SK-N-SH treated with all-trans-retinoic acid at 6 μM for 48 hours (cell line): ENCODE measurements around the gene CNTNAP2.

Experiments used
- ATAC-seq: fragments of 200-7000 bp; cut with Tn5 transposase; 3 replicates; pipeline ENCODE4 v1.9.1; 2020; ENCODE audit warnings: mild to moderate bottlenecking, moderate library complexity
- ARNTL ChIP-seq: fragments of 450-650 bp; formaldehyde crosslinking; IDR thresholded peaks from 2 replicates; pipeline ENCODE4 v1.5.0; 2020; ENCODE audit warnings: low read depth, mild to moderate bottlenecking, moderate library complexity, borderline replicate concordance
- BACH2 ChIP-seq: fragments of 250-450 bp; sonication (Bioruptor Pico); IDR thresholded peaks from 2 replicates; pipeline ENCODE4 v1.9.0; 2021; ENCODE audit warnings: mild to moderate bottlenecking, borderline replicate concordance
- CSDC2 ChIP-seq: fragments of 250-450 bp; sonication (Bioruptor Pico); IDR thresholded peaks from 2 replicates; pipeline ENCODE4 v1.5.0; 2020; ENCODE audit warnings: mild to moderate bottlenecking, moderate library complexity
- ESRRG ChIP-seq: fragments of 250-450 bp; sonication (Bioruptor Pico); IDR thresholded peaks from 2 replicates; pipeline ENCODE4 v1.6.1; 2021; ENCODE audit warnings: mild to moderate bottlenecking
- GLIS3 ChIP-seq: fragments of 250-450 bp; sonication (Bioruptor Pico); IDR thresholded peaks from 2 replicates; pipeline ENCODE4 v1.5.0; 2020; ENCODE audit warnings: mild to moderate bottlenecking, moderate library complexity
- ISL1 ChIP-seq: fragments of 250-450 bp; sonication (Bioruptor Pico); IDR thresholded peaks from 2 replicates; pipeline ENCODE4 v2.1.2; 2022; ENCODE audit warnings: mild to moderate bottlenecking, moderate library complexity
- OSR1 ChIP-seq: fragments of 250-450 bp; sonication (Bioruptor Pico); IDR thresholded peaks from 2 replicates; pipeline ENCODE4 v1.8.0; 2022; ENCODE audit warnings: moderate library complexity, mild to moderate bottlenecking, inconsistent platforms
- PPARA ChIP-seq: fragments of 250-450 bp; sonication (Bioruptor Pico); IDR thresholded peaks from 2 replicates; pipeline ENCODE4 v1.5.0; 2020; ENCODE audit warnings: mild to moderate bottlenecking, borderline replicate concordance
- RARB ChIP-seq: fragments of 250-450 bp; sonication (Bioruptor Pico); IDR thresholded peaks from 2 replicates; pipeline ENCODE4 v1.8.0; 2021; ENCODE audit warnings: mild to moderate bottlenecking, moderate library complexity
- SNAI2 ChIP-seq: fragments of 250-450 bp; sonication (Bioruptor Pico); IDR thresholded peaks from 2 replicates; pipeline ENCODE4 v1.5.0; 2020; ENCODE audit warnings: mild to moderate bottlenecking, moderate library complexity
- TCF4 ChIP-seq: fragments of 250-450 bp; sonication (Bioruptor Pico); IDR thresholded peaks from 2 replicates; pipeline ENCODE4 v1.8.0; 2021; ENCODE audit warnings: mild to moderate bottlenecking, moderate library complexity, borderline replicate concordance
- TOX ChIP-seq: fragments of 250-450 bp; sonication (Bioruptor Pico); IDR thresholded peaks from 2 replicates; pipeline ENCODE4 v1.8.0; 2021; ENCODE audit warnings: mild to moderate bottlenecking, moderate library complexity, borderline replicate concordance
- ZC3H10 ChIP-seq: fragments of 250-450 bp; sonication (Bioruptor Pico); IDR thresholded peaks from 2 replicates; pipeline ENCODE4 v1.5.1; 2021; ENCODE audit warnings: mild to moderate bottlenecking, moderate library complexity
- ZFP30 ChIP-seq: fragments of 450-650 bp; formaldehyde crosslinking; IDR thresholded peaks from 2 replicates; pipeline ENCODE4 v1.5.0; 2022; ENCODE audit warnings: mild to moderate bottlenecking, moderate library complexity
- ZNF565 ChIP-seq: fragments of 450-650 bp; formaldehyde crosslinking; conservative IDR thresholded peaks from 2 replicates; pipeline ENCODE4 v1.5.0; 2020; ENCODE audit warnings: low read depth, mild to moderate bottlenecking, moderate library complexity
- ZNF70 ChIP-seq: fragments of 450-650 bp; formaldehyde crosslinking; IDR thresholded peaks from 2 replicates; pipeline ENCODE4 v1.5.0; 2020; ENCODE audit warnings: mild to moderate bottlenecking, moderate library complexity
- ZNF8 ChIP-seq: fragments of 450-650 bp; formaldehyde crosslinking; IDR thresholded peaks from 2 replicates; pipeline ENCODE4 v1.5.0; 2020; ENCODE audit warnings: mild to moderate bottlenecking, moderate library complexity
- TF ChIP-seq, protein P1 (sequence below): fragments of 250-450 bp; sonication (Bioruptor Pico); IDR thresholded peaks from 2 replicates; pipeline ENCODE4 v1.5.1; 2021; ENCODE audit warnings: mild to moderate bottlenecking, moderate library complexity
- TF ChIP-seq, protein P2 (sequence below): fragments of 250-450 bp; sonication (Bioruptor Pico); IDR thresholded peaks from 2 replicates; pipeline ENCODE4 v1.8.0; 2020; ENCODE audit warnings: mild to moderate bottlenecking, moderate library complexity, borderline replicate concordance
- TF ChIP-seq, protein P3 (sequence below): fragments of 250-450 bp; sonication (Bioruptor Pico); IDR thresholded peaks from 2 replicates; pipeline ENCODE4 v1.5.1; 2020; ENCODE audit warnings: low read depth, mild to moderate bottlenecking, moderate library complexity
- TF ChIP-seq, protein P4 (sequence below): fragments of 250-450 bp; sonication (Bioruptor Pico); IDR thresholded peaks from 2 replicates; pipeline ENCODE4 v1.8.0; 2021; ENCODE audit warnings: low read depth, mild to moderate bottlenecking, moderate library complexity, borderline replicate concordance
- TF ChIP-seq, protein P5 (sequence below): fragments of 250-450 bp; sonication (Bioruptor Pico); IDR thresholded peaks from 2 replicates; pipeline ENCODE4 v1.5.0; 2020; ENCODE audit warnings: mild to moderate bottlenecking, moderate library complexity

The CNTNAP2 gene

DNA sequence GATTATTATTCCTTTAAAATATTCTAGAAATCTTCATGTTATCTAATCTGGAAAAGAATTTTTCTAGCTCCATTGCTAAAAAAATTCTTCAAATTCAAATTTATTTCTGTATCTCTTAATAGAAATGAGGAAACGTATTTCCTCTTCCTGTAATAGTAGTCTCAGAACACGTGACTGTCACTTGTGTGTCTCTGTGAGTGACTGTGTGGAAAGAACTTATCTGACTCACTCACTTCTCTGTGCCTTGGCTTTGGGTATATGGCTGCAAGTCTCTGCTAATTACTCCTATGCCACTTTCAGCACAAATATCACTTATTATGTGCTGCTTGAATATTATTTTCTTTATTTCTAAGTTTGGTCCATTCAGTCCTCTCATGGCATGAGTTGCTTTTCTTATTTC, 132.7 kb downstream of the CNTNAP2 start:
- TF ChIP-seq CSDC2 (CRISPR knock-in tag) (no peak), ZFP30 (CRISPR knock-in tag) (no peak), RARB (no peak), ZNF8 (CRISPR knock-in tag) (no peak)
- TF ChIP-seq, protein P1, sequence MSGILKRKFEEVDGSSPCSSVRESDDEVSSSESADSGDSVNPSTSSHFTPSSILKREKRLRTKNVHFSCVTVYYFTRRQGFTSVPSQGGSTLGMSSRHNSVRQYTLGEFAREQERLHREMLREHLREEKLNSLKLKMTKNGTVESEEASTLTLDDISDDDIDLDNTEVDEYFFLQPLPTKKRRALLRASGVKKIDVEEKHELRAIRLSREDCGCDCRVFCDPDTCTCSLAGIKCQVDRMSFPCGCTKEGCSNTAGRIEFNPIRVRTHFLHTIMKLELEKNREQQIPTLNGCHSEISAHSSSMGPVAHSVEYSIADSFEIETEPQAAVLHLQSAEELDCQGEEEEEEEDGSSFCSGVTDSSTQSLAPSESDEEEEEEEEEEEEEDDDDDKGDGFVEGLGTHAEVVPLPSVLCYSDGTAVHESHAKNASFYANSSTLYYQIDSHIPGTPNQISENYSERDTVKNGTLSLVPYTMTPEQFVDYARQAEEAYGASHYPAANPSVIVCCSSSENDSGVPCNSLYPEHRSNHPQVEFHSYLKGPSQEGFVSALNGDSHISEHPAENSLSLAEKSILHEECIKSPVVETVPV: no peak
- TF ChIP-seq, protein P2, sequence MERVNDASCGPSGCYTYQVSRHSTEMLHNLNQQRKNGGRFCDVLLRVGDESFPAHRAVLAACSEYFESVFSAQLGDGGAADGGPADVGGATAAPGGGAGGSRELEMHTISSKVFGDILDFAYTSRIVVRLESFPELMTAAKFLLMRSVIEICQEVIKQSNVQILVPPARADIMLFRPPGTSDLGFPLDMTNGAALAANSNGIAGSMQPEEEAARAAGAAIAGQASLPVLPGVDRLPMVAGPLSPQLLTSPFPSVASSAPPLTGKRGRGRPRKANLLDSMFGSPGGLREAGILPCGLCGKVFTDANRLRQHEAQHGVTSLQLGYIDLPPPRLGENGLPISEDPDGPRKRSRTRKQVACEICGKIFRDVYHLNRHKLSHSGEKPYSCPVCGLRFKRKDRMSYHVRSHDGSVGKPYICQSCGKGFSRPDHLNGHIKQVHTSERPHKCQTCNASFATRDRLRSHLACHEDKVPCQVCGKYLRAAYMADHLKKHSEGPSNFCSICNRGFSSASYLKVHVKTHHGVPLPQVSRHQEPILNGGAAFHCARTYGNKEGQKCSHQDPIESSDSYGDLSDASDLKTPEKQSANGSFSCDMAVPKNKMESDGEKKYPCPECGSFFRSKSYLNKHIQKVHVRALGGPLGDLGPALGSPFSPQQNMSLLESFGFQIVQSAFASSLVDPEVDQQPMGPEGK (CRISPR knock-in tag): no peak
- no peak for ATAC-seq

DNA sequence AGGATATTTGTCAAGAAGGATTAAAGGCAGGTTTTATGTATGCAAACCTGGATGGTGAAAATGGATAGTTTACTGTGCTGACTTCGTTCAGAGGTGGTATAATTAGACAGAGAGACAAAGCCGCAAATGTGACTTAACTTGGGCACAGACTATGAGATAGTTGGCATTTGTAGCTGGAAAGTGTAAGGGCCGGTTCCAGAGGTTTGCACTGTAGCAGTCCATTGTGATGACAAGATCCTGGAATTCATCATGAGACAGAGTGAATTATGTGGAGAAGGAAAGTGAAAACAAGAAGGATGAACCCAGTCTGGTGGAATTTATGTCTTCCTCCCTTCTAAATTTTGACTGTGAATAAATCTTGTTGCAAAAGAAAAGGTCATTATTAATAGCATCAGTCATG, 139.0 kb downstream of the CNTNAP2 start:
- TF ChIP-seq, protein P1: no peak
- TF ChIP-seq ZFP30 (CRISPR knock-in tag): no peak
- TF ChIP-seq PPARA (CRISPR knock-in tag): no peak
- TF ChIP-seq RARB: no peak
- TF ChIP-seq ZC3H10: no peak
- TF ChIP-seq ARNTL (CRISPR knock-in tag): no peak
- TF ChIP-seq, protein P3, sequence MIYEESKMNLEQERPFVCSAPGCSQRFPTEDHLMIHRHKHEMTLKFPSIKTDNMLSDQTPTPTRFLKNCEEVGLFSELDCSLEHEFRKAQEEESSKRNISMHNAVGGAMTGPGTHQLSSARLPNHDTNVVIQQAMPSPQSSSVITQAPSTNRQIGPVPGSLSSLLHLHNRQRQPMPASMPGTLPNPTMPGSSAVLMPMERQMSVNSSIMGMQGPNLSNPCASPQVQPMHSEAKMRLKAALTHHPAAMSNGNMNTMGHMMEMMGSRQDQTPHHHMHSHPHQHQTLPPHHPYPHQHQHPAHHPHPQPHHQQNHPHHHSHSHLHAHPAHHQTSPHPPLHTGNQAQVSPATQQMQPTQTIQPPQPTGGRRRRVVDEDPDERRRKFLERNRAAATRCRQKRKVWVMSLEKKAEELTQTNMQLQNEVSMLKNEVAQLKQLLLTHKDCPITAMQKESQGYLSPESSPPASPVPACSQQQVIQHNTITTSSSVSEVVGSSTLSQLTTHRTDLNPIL (CRISPR knock-in tag): no peak
- no peak for TF ChIP-seq BACH2 (CRISPR knock-in tag)
- TF ChIP-seq, protein P4, sequence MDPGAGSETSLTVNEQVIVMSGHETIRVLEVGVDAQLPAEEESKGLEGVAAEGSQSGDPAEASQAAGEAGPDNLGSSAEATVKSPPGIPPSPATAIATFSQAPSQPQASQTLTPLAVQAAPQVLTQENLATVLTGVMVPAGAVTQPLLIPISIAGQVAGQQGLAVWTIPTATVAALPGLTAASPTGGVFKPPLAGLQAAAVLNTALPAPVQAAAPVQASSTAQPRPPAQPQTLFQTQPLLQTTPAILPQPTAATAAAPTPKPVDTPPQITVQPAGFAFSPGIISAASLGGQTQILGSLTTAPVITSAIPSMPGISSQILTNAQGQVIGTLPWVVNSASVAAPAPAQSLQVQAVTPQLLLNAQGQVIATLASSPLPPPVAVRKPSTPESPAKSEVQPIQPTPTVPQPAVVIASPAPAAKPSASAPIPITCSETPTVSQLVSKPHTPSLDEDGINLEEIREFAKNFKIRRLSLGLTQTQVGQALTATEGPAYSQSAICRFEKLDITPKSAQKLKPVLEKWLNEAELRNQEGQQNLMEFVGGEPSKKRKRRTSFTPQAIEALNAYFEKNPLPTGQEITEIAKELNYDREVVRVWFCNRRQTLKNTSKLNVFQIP (CRISPR knock-in tag): no peak
- no peak for TF ChIP-seq ISL1 (CRISPR knock-in tag)
- no peak for TF ChIP-seq ZNF8 (CRISPR knock-in tag)
- TF ChIP-seq, protein P5, sequence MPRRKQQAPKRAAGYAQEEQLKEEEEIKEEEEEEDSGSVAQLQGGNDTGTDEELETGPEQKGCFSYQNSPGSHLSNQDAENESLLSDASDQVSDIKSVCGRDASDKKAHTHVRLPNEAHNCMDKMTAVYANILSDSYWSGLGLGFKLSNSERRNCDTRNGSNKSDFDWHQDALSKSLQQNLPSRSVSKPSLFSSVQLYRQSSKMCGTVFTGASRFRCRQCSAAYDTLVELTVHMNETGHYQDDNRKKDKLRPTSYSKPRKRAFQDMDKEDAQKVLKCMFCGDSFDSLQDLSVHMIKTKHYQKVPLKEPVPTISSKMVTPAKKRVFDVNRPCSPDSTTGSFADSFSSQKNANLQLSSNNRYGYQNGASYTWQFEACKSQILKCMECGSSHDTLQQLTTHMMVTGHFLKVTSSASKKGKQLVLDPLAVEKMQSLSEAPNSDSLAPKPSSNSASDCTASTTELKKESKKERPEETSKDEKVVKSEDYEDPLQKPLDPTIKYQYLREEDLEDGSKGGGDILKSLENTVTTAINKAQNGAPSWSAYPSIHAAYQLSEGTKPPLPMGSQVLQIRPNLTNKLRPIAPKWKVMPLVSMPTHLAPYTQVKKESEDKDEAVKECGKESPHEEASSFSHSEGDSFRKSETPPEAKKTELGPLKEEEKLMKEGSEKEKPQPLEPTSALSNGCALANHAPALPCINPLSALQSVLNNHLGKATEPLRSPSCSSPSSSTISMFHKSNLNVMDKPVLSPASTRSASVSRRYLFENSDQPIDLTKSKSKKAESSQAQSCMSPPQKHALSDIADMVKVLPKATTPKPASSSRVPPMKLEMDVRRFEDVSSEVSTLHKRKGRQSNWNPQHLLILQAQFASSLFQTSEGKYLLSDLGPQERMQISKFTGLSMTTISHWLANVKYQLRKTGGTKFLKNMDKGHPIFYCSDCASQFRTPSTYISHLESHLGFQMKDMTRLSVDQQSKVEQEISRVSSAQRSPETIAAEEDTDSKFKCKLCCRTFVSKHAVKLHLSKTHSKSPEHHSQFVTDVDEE (CRISPR knock-in tag): no peak
- TF ChIP-seq GLIS3 (CRISPR knock-in tag): no peak
- no peak for TF ChIP-seq ZNF70
- no peak for TF ChIP-seq ESRRG (CRISPR knock-in tag)
- no peak for TF ChIP-seq TCF4 (CRISPR knock-in tag)
- no peak for TF ChIP-seq TOX (CRISPR knock-in tag)
- no peak for TF ChIP-seq SNAI2
- no peak for ATAC-seq

DNA sequence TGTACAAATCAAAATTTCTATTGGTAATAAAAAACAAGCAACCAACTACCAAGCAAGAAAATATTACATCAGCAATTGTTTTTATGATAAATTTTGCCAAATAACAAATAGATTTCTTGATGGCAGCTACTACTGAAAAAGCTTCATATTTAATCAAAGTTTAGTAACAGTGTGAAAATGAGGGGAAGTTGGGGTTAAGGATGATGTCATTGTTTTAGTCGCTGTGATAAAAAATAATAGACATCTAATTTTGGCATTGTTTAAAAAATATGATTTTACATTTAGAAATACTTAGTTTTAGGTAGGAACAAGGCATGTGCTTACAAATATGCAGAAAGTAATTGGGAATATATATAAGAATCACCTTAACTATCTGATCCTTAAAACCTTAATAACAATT, 145.9 kb downstream of the CNTNAP2 start:
- no peak for ATAC-seq

More for the DNA sequence above, 145.9 kb downstream of the CNTNAP2 start:
- TF ChIP-seq CSDC2 (CRISPR knock-in tag): no peak
- TF ChIP-seq, protein P2 (CRISPR knock-in tag): no peak
- TF ChIP-seq GLIS3 (CRISPR knock-in tag): no peak
- TF ChIP-seq OSR1 (CRISPR knock-in tag): no peak
- TF ChIP-seq, protein P3 (CRISPR knock-in tag): no peak
- TF ChIP-seq ZNF565 (CRISPR knock-in tag): no peak
- TF ChIP-seq ZC3H10: no peak
- TF ChIP-seq ISL1 (CRISPR knock-in tag): no peak
- TF ChIP-seq PPARA (CRISPR knock-in tag): no peak
- TF ChIP-seq, all 23 proteins: peak for 0
